H1 (cell line): ENCODE results near the gene EMID1. TPM values are rescaled to one million over a fixed set of nuclear protein-coding genes. Genes with fewer than 3 reads are reported as not detected.

Source experiments
- CTCF ChIA-PET: fragments of 300-600 bp; sonication (Branson Sonifier 250); formaldehyde crosslinking; loops from one replicate; lab custom pipeline; 2021; ENCODE audit not compliant: partially characterized antibody; lab: Charles Lee
- POLR2A ChIA-PET: fragments of 300-600 bp; sonication (Branson Sonifier 250); formaldehyde crosslinking; loops from one replicate; lab custom pipeline; 2021; ENCODE audit warnings: inconsistent platforms; ENCODE audit not compliant: partially characterized antibody; lab: Charles Lee
- DNase-seq, 2 experiments: peaks; one replicate each; pipeline versions ENCODE4 v3.0.0 to v3.0.0-alpha.2; 2010 to 2022; ENCODE audit warnings: low spot score in 2 of 2, low read depth in 1 of 2, mixed read lengths in 1 of 2
- FAIRE-seq: peaks from 2 replicates; lab custom pipeline; 2011; peaks lifted over from hg19 to GRCh38; lab: Jason Lieb, UNC
- H2AFZ ChIP-seq: 2 replicates; pipeline ENCODE4 v1.8.1; 2012; ENCODE audit warnings: low read length, inconsistent platforms
- H2AK5ac ChIP-seq: 2 replicates; pipeline ENCODE4 v1.6.1; 2013; ENCODE audit warnings: low read depth, low read length
- H2BK120ac ChIP-seq: replicated peaks from 2 replicates; pipeline ENCODE3; 2013; ENCODE audit warnings: low read depth, low read length, inconsistent platforms
- H2BK12ac ChIP-seq: 2 replicates; pipeline ENCODE4 v1.6.1; 2013; ENCODE audit warnings: low read depth, low read length
- H2BK15ac ChIP-seq: 2 replicates; pipeline ENCODE4 v1.6.1; 2013; ENCODE audit warnings: low read length
- H2BK20ac ChIP-seq: 2 replicates; pipeline ENCODE4 v1.6.1; 2013; ENCODE audit warnings: low read length
- H2BK5ac ChIP-seq: 2 replicates; pipeline ENCODE4 v1.6.1; 2013; ENCODE audit warnings: low read depth, low read length
- H3K14ac ChIP-seq: 2 replicates; pipeline ENCODE4 v1.6.1; 2013; ENCODE audit warnings: inconsistent platforms; ENCODE audit not compliant: insufficient read length
- H3K18ac ChIP-seq: 2 replicates; pipeline ENCODE4 v1.6.1; 2013; ENCODE audit warnings: low read length; ENCODE audit errors: extremely low read depth
- H3K23ac ChIP-seq: 2 replicates; pipeline ENCODE4 v1.6.1; 2013; ENCODE audit warnings: inconsistent platforms; ENCODE audit not compliant: insufficient read length
- H3K23me2 ChIP-seq: 2 replicates; pipeline ENCODE4 v1.6.1; 2013; ENCODE audit warnings: low read depth, low read length
- H3K27ac ChIP-seq: 2 replicates; pipeline ENCODE4 v1.6.1; 2011; ENCODE audit warnings: low read depth, low read length, inconsistent platforms
- H3K27me3 ChIP-seq, 4 experiments: replicated peaks in 1 of 4; 1 replicate in 1 of 4; 2 replicates in 3 of 4; pipeline versions ENCODE4 v1.6.1 to v1.8.1; 2011 to 2013; ENCODE audit warnings: low read length in 3 of 4, mild to moderate bottlenecking in 3 of 4, inconsistent platforms in 2 of 4, mixed read lengths in 2 of 4, moderate library complexity in 1 of 4; ENCODE audit not compliant: control insufficient read depth in 3 of 4, insufficient read depth in 3 of 4; ENCODE audit errors: extremely low read depth in 1 of 4
- H3K36me3 ChIP-seq, 4 experiments: 2 replicates each; pipeline versions ENCODE4 v1.6.1 to v1.8.1; 2011 to 2013; ENCODE audit warnings: mild to moderate bottlenecking in 4 of 4, low read length in 3 of 4, moderate library complexity in 2 of 4, control low read depth in 1 of 4, inconsistent platforms in 1 of 4; ENCODE audit not compliant: insufficient read depth in 4 of 4, control insufficient read depth in 2 of 4
- H3K4ac ChIP-seq: replicated peaks from 2 replicates; pipeline ENCODE3; 2013; ENCODE audit warnings: low read length, low read depth, mixed read lengths, inconsistent platforms; ENCODE audit not compliant: insufficient read length
- H3K4me1 ChIP-seq, 4 experiments: replicated peaks in 1 of 4; 1 replicate in 1 of 4; 2 replicates in 3 of 4; pipeline versions ENCODE4 v1.6.1 to v1.8.1; 2011 to 2013; ENCODE audit warnings: low read length in 3 of 4, inconsistent platforms in 2 of 4, mixed read lengths in 1 of 4; ENCODE audit not compliant: insufficient read depth in 4 of 4, control insufficient read depth in 3 of 4
- H3K4me2 ChIP-seq, 2 experiments: 2 replicates each; pipeline versions ENCODE4 v1.6.1 to v1.8.1; 2011 to 2013; ENCODE audit warnings: low read depth in 2 of 2, low read length in 2 of 2, control low read depth in 1 of 2, inconsistent platforms in 1 of 2, mild to moderate bottlenecking in 1 of 2; ENCODE audit not compliant: insufficient read depth in 1 of 2
- H3K4me3 ChIP-seq, 4 experiments: fragments of 200-600, 300-600 bp in 1 of 4; sonication (generic), shearing (Covaris generic), sonication (Bioruptor Twin) in 1 of 4; 2 replicates each; pipeline versions ENCODE4 v1.5.1 to v1.8.1; 2011 to 2016; ENCODE audit warnings: low read length in 4 of 4, low read depth in 3 of 4, control low read depth in 2 of 4, inconsistent platforms in 2 of 4, mild to moderate bottlenecking in 2 of 4, mixed read lengths in 1 of 4, moderate library complexity in 1 of 4; ENCODE audit not compliant: insufficient read depth in 2 of 4; ENCODE audit errors: extremely low read depth in 1 of 4
- H3K56ac ChIP-seq: replicated peaks from 2 replicates; pipeline ENCODE3; 2013; ENCODE audit warnings: low read depth, mild to moderate bottlenecking, mixed read lengths, low read length, inconsistent platforms; ENCODE audit not compliant: insufficient read length
- H3K79me1 ChIP-seq: 2 replicates; pipeline ENCODE4 v1.6.1; 2013; ENCODE audit warnings: low read depth, low read length, control low read depth
- H3K79me2 ChIP-seq, 2 experiments: 2 replicates each; pipeline versions ENCODE4 v1.6.1 to v1.8.1; 2012 to 2013; ENCODE audit warnings: low read length in 2 of 2, mild to moderate bottlenecking in 2 of 2, inconsistent platforms in 1 of 2; ENCODE audit not compliant: insufficient read depth in 2 of 2, control insufficient read depth in 1 of 2
- H3K9ac ChIP-seq, 4 experiments: replicated peaks in 1 of 4; 1 replicate in 1 of 4; 2 replicates in 3 of 4; pipeline versions ENCODE4 v1.6.1 to v1.8.1; 2011 to 2013; ENCODE audit warnings: low read depth in 3 of 4, low read length in 3 of 4, control low read depth in 2 of 4, mild to moderate bottlenecking in 2 of 4, moderate library complexity in 2 of 4, inconsistent platforms in 1 of 4; ENCODE audit errors: extremely low read depth in 1 of 4
- H3K9me3 ChIP-seq, 2 experiments: 2 replicates each; pipeline versions ENCODE4 v1.6.1 to v1.8.1; 2012 to 2013; ENCODE audit warnings: mild to moderate bottlenecking in 2 of 2, moderate library complexity in 2 of 2, control low read depth in 1 of 2, inconsistent platforms in 1 of 2, low read depth in 1 of 2, low read length in 1 of 2, mixed read lengths in 1 of 2; ENCODE audit not compliant: insufficient read depth in 2 of 2
- H4K20me1 ChIP-seq, 2 experiments: replicated peaks in 1 of 2; 2 replicates each; pipeline versions ENCODE3 to v1.8.1; 2011 to 2013; ENCODE audit warnings: inconsistent platforms in 2 of 2, low read length in 2 of 2, mild to moderate bottlenecking in 1 of 2; ENCODE audit not compliant: insufficient read depth in 2 of 2, control insufficient read depth in 1 of 2
- H4K5ac ChIP-seq: 2 replicates; pipeline ENCODE4 v1.6.1; 2013; ENCODE audit warnings: low read length, low read depth, mixed read lengths, inconsistent platforms; ENCODE audit not compliant: insufficient read length
- H4K8ac ChIP-seq: 2 replicates; pipeline ENCODE4 v1.8.0; 2013; ENCODE audit warnings: mild to moderate bottlenecking, moderate library complexity, low read length, inconsistent platforms; ENCODE audit not compliant: insufficient read depth; ENCODE audit errors: extremely low read depth
- H4K91ac ChIP-seq: replicated peaks from 2 replicates; pipeline ENCODE3; 2013; ENCODE audit warnings: low read length, mixed read lengths, inconsistent platforms; ENCODE audit not compliant: insufficient read length
- ASH2L ChIP-seq: fragments of 200-600, 300-600 bp; sonication (generic); IDR thresholded peaks from one replicate; pipeline ENCODE4 v1.7.1; 2017; ENCODE audit warnings: low read length
- BCL11A ChIP-seq, 2 experiments: IDR thresholded peaks; one replicate each; pipeline ENCODE4 v1.6.1; 2011; ENCODE audit warnings: low read depth in 2 of 2, low read length in 2 of 2, mild to moderate bottlenecking in 2 of 2
- EZH2 ChIP-seq: fragments of 200-600 bp; sonication (generic); IDR thresholded peaks from 2 replicates; pipeline ENCODE4 v1.7.1; 2012; ENCODE audit warnings: low read depth, mild to moderate bottlenecking, moderate library complexity, low read length, inconsistent platforms; ENCODE audit not compliant: severe bottlenecking
- HDAC2 ChIP-seq, 2 experiments: fragments of 300-600 bp in 1 of 2; sonication (generic) in 1 of 2; IDR thresholded peaks; 2 replicates each; pipeline ENCODE4 v1.6.1; 2011 to 2012; ENCODE audit warnings: low read depth in 2 of 2, low read length in 2 of 2, mild to moderate bottlenecking in 2 of 2, moderate library complexity in 2 of 2, borderline replicate concordance in 1 of 2, inconsistent platforms in 1 of 2
- NRF1 ChIP-seq: IDR thresholded peaks from 2 replicates; pipeline ENCODE4 v1.6.1; 2011; ENCODE audit warnings: mild to moderate bottlenecking, low read depth, low read length, improper control_type of control experiment
- POLR2AphosphoS5 ChIP-seq: IDR thresholded peaks from 2 replicates; pipeline ENCODE4 v1.6.1; 2011; ENCODE audit warnings: low read depth, low read length
- POU5F1 ChIP-seq: IDR thresholded peaks from 2 replicates; pipeline ENCODE4 v1.6.1; 2011; ENCODE audit warnings: low read depth, mild to moderate bottlenecking, low read length, moderate library complexity
- TAF7 ChIP-seq: optimal IDR thresholded peaks from 2 replicates; pipeline ENCODE3; 2011; ENCODE audit warnings: low read depth, mild to moderate bottlenecking, inconsistent platforms, low read length, moderate library complexity, borderline replicate concordance
- WGBS, 2 experiments: shearing (Covaris generic) in 1 of 2; methylation state at CpG; one replicate each; pipeline versions ENCODE4 v1.1.6 to v1.1.7; 2013 to 2015; ENCODE audit warnings: low lambda C conversion rate in 2 of 2, mixed read lengths in 2 of 2, inconsistent platforms in 1 of 2, low coverage in 1 of 2, missing lambda C conversion rate in 1 of 2; ENCODE audit not compliant: insufficient replicate concordance in 2 of 2, insufficient coverage in 1 of 2, insufficient read length in 1 of 2; ENCODE audit errors: extremely low coverage in 1 of 2, missing lambda C conversion rate in 1 of 2; 5-methylcytosine and 5-hydroxymethylcytosine counted together
- polyA plus RNA-seq, 7 experiments: library from polyadenylated mRNA; depleted of rRNA in 3 of 7; stranded (reverse) in 5 of 7; unstranded in 2 of 7; fragments of >200 nt in 5 of 7; fragments of 200-250 nt in 2 of 7; gene quantifications; 1 replicate in 5 of 7; 2 replicates in 1 of 7; 4 replicates in 1 of 7; pipeline versions ENCODE4 v1.2.1 to v1.2.3, GENCODE V29; 2011 to 2013; ENCODE audit warnings: missing spikeins in 2 of 7, mixed read lengths in 2 of 7
- total RNA-seq: library from RNA; stranded (reverse); fragmentation: NEBNext Ultra II Directional; extraction: Animal tissue kit (Norgen Biotek cat#: 25700); gene quantifications from 2 replicates; pipeline ENCODE4 v1.2.1, GENCODE V29; 2021

The EMID1 gene
- total and polyA plus RNA-seq, 2 of the 8 experiments (the other 6 are each of a cell fraction or from before 2014, with no cell fraction given): 3.9 to 7.4 TPM

- Histone ChIP-seq H2BK20ac (no peak overlapping the region), H4K8ac (no peak overlapping the region), H3K79me2 (no peaks in the 10 kb centered on the region), H3K4me1 (peaks cover 0 to 2% (median 0%) of the 10 kb centered on the region in 4 experiments; a peak in 1 of 7 replicates), H3K56ac (no peak overlapping the region), H2AFZ (no peak overlapping the region), H4K20me1 (no peaks in the 10 kb centered on the region), H2BK120ac (no peak overlapping the region), H3K4ac (no peak overlapping the region), H4K91ac (no peak overlapping the region), H3K23me2 (no peaks in the 10 kb centered on the region), H3K4me3 (no peak overlapping the region), H2BK5ac (no peak overlapping the region), H3K4me2 (no peak overlapping the region), H2BK12ac (no peak overlapping the region), H3K27me3 (no peaks in the 10 kb centered on the region), H3K36me3 (no peaks in the 10 kb centered on the region), H2BK15ac (no peak overlapping the region), H3K9me3 (no peaks in the 10 kb centered on the region), H4K5ac (no peak overlapping the region), H3K23ac (no peak overlapping the region), H3K27ac (no peak overlapping the region), H3K9ac (no peak overlapping the region), H3K18ac (no peak overlapping the region), H3K79me1 (no peaks in the 10 kb centered on the region), H2AK5ac (no peak overlapping the region), H3K14ac (no peak overlapping the region)
- WGBS, 2 experiments: 92% methylated on average over 10 of the region's 10 CpGs; no CpG with 5 or more reads in 1 of the 2 experiments
- ChIA-PET CTCF (interaction anchor here (1.2 to 2.8 kb wide), 5 partner anchors 12 to 150 kb away, joined by 3 to 11 read pairs (median 8); no protein-coding TSS in a partner anchor), POLR2A (interaction anchor here (1.4 kb wide), 1 partner anchor 19 kb away, joined by 5 read pairs; no protein-coding TSS in a partner anchor)
- TF ChIP-seq EZH2 (no peak), HDAC2 (IDR thresholded peaks at IDR 0.05; ENCODE audit: borderline replicate concordance in 1 of 2, low read depth in 2 of 2, low read length in 2 of 2) (no peak), POU5F1 (no peak), POLR2AphosphoS5 (no peak), BCL11A (IDR thresholded peaks at IDR 0.05; ENCODE audit: low read depth in 2 of 2, low read length in 2 of 2) (no peak), TAF7 (no peak), ASH2L (no peak), NRF1 (no peak)
- DNase-seq (no peak), FAIRE-seq (no peak)
These were observed 14.8 kb upstream of the EMID1 start for GRCh38 chr22:29190918-29191317.
